Activated CD8-positive, alpha-beta T cell treated with anti-CD3 and anti-CD28 coated beads for 36 hours (primary cell): Measurements from ENCODE around the gene MRNIP. TPM values are rescaled to one million over a fixed set of nuclear protein-coding genes. Genes with fewer than 3 reads are reported as not detected.

Source experiments
- ATAC-seq: fragments of 200-7000 bp; cut with Tn5 transposase; one replicate; pipeline ENCODE4 v1.10.0; 2021; ENCODE audit warnings: mild to moderate bottlenecking, moderate library complexity
- CTCF ChIA-PET: fragments of 350-600 bp; sonication (Branson Sonifier 250); formaldehyde crosslinking; loops from one replicate; lab custom pipeline; 2021; ENCODE audit warnings: antibody characterized with exemption; lab: Charles Lee
- POLR2A ChIA-PET: fragments of 350-600 bp; sonication (Branson Sonifier 250); formaldehyde crosslinking; loops from one replicate; lab custom pipeline; 2021; ENCODE audit warnings: antibody characterized with exemption; lab: Charles Lee
- DNase-seq: peaks from one replicate; pipeline ENCODE4 v3.0.0-alpha.2; 2020
- H3K27ac Mint-ChIP-seq: one replicate; pipeline ENCODE4 v1.8.0; 2021; ENCODE audit warnings: mild to moderate bottlenecking, mixed read lengths
- H3K27me3 Mint-ChIP-seq: one replicate; pipeline ENCODE4 v1.8.0; 2021; ENCODE audit warnings: mixed read lengths
- H3K36me3 Mint-ChIP-seq: one replicate; pipeline ENCODE4 v1.8.0; 2021; ENCODE audit warnings: low read depth, mixed read lengths
- H3K4me1 Mint-ChIP-seq: one replicate; pipeline ENCODE4 v1.8.0; 2021; ENCODE audit warnings: low read depth, mixed read lengths
- H3K4me3 Mint-ChIP-seq: one replicate; pipeline ENCODE4 v1.8.0; 2021; ENCODE audit warnings: mild to moderate bottlenecking, moderate library complexity, mixed read lengths
- H3K9me3 Mint-ChIP-seq: one replicate; pipeline ENCODE4 v1.8.0; 2021; ENCODE audit warnings: mixed read lengths
- CTCF ChIP-seq: fragments of 200-600 bp; IDR thresholded peaks from one replicate; pipeline ENCODE4 v1.8.0; 2022; ENCODE audit warnings: antibody characterized with exemption, mild to moderate bottlenecking
- intact Hi-C: fragments of 100-400 bp; cut with micrococcal nuclease; formaldehyde crosslinking; loops from one replicate; pipeline ENCODE4 v1.10.0; 2022
- total RNA-seq, 2 experiments: library from RNA; stranded (reverse); gene quantifications; one replicate each; pipeline ENCODE4 v1.2.3, GENCODE V29; 2021

MRNIP gene
- total RNA-seq, 2 experiments from 2014 or later, result 19.8 to 21.5 TPM

- intact Hi-C loops, result no loop called here
- H3K4me3 Mint-ChIP-seq, result no peak overlapping the region
- CTCF ChIA-PET, result interaction anchor here (1.2 to 2.9 kb wide), 2 partner anchors 18 to 35 kb away, joined by 3 to 21 read pairs; no protein-coding TSS in a partner anchor
Observed at GRCh38 chr5:179797741-179798140, 60.9 kb downstream of the MRNIP start.

GRCh38 chr5:179796877-179797608 lies 61.6 kb downstream of the MRNIP start:
- no peak for DNase-seq
- POLR2A ChIA-PET, result interaction anchor here (0.5 to 1.8 kb wide), 6 partner anchors 8 to 173 kb away, joined by 3 to 4 read pairs (median 4); partner anchors contain the start of genes HNRNPH1 and MGAT4B
- Mint-ChIP-seq H3K36me3 (peaks cover 8% of the 10 kb centered on the region), H3K4me3 (peak overlapping the region; percentile 67), H3K9me3 (no peaks in the 10 kb centered on the region), H3K27me3 (no peaks in the 10 kb centered on the region), H3K27ac (no peak overlapping the region), H3K4me1 (peaks cover 28% of the 10 kb centered on the region)
- no peak for TF ChIP-seq CTCF
- CTCF ChIA-PET, result interaction anchor here (0.9 to 2.9 kb wide), 8 partner anchors 9 to 118 kb away, joined by 3 to 21 read pairs (median 4); partner anchors contain the start of gene MAML1
- intact Hi-C loops, result no loop called here
- ATAC-seq, result no peak

More at GRCh38 chr5:179797741-179798140, 60.9 kb downstream of the MRNIP start:
- ATAC-seq (no peak), DNase-seq (no peak)
- Mint-ChIP-seq H3K36me3 (peaks cover 8% of the 10 kb centered on the region), H3K27me3 (no peaks in the 10 kb centered on the region), H3K9me3 (no peaks in the 10 kb centered on the region), H3K27ac (no peak overlapping the region), H3K4me1 (peaks cover 31% of the 10 kb centered on the region)
- no peak for TF ChIP-seq CTCF
- POLR2A ChIA-PET, result interaction anchor here (0.5 to 1.4 kb wide), 2 partner anchors 24 to 119 kb away, joined by 3 to 4 read pairs; no protein-coding TSS in a partner anchor

- peaks cover 6% of the 10 kb centered on the region for H3K36me3 Mint-ChIP-seq
- ChIA-PET CTCF (interaction anchor here (0.7 to 2.9 kb wide), 11 partner anchors 10 to 175 kb away, joined by 3 to 21 read pairs (median 3); partner anchors contain the start of gene MAML1), POLR2A (interaction anchor here (0.6 to 1.8 kb wide), 7 partner anchors 9 to 173 kb away, joined by 3 to 4 read pairs (median 4); partner anchors contain the start of genes HNRNPH1 and MGAT4B)
- DNase-seq (peak; percentile 71), ATAC-seq (peak; percentile 65)
- intact Hi-C loops, result no loop called here
- no peak overlapping the region for H3K27ac Mint-ChIP-seq
- H3K4me1 Mint-ChIP-seq, result peaks cover 26% of the 10 kb centered on the region
- TF ChIP-seq CTCF, result peak; percentile 74
- H3K9me3 Mint-ChIP-seq, result no peaks in the 10 kb centered on the region
- H3K4me3 Mint-ChIP-seq, result peak overlapping the region; percentile 67
- H3K27me3 Mint-ChIP-seq, result no peaks in the 10 kb centered on the region
Observed at GRCh38 chr5:179795863-179796833, 62.5 kb downstream of the MRNIP start.

GRCh38 chr5:179795049-179795862 lies 63.4 kb downstream of the MRNIP start:
- intact Hi-C loops, result no loop called here
- ATAC-seq (no peak), DNase-seq (no peak)
- no peak for TF ChIP-seq CTCF
- Mint-ChIP-seq H3K4me3 (peak overlapping the region; percentile 55), H3K27ac (no peak overlapping the region), H3K4me1 (peaks cover 26% of the 10 kb centered on the region), H3K36me3 (peaks cover 6% of the 10 kb centered on the region), H3K27me3 (no peaks in the 10 kb centered on the region), H3K9me3 (no peaks in the 10 kb centered on the region)
- ChIA-PET CTCF (interaction anchor here (0.7 to 3.1 kb wide), 10 partner anchors 7 to 176 kb away, joined by 3 to 21 read pairs (median 4); partner anchors contain the start of gene MAML1), POLR2A (interaction anchor here (1.1 to 1.5 kb wide), 2 partner anchors 20 to 62 kb away, joined by 3 to 4 read pairs; no protein-coding TSS in a partner anchor)
